ENCODE results near the gene MYO10. TPM values are rescaled to one million over a fixed set of nuclear protein-coding genes. Genes with fewer than 3 reads are reported as not detected.

The MYO10 gene
- total RNA-seq, 6 donors from 2014 or later: 31.9 to 135 (median 57.7) TPM

DNA sequence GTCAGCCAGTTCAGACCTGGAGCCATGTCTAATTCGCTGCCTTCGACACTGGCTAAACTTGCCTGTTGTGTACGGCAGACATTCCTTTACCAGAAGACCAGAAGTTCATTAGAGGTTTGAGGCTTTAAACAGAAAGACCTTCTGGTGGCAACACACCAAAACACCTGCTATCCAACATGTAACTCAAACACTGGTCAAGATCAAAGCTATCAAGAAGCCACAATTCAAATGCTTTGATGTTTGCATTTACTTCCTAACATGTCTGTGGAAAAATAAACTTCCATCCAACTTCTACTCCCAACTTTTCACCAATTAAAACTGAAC lies 228.3 kb downstream of the MYO10 start:
- H3K36me3 ChIP-seq: peaks cover 9 to 69% (median 36%) of the 10 kb centered on the region in 4 donors
- DNase-seq: no peak
- H3K27me3 ChIP-seq: no peaks in the 10 kb centered on the region
- no peak for ATAC-seq (ENCODE audit: low FRiP score in 2 of 2)
- no peaks in the 10 kb centered on the region for H3K4me1 ChIP-seq
- H3K27ac ChIP-seq: no peak overlapping the region
- 97 to 98% methylated on average over 3 of the region's 3 CpGs for WGBS, 2 donors
- H3K4me3 ChIP-seq: no peak overlapping the region
- TF ChIP-seq EP300 (IDR thresholded peaks at IDR 0.05) (no peak), POLR2A (IDR thresholded peaks at IDR 0.05) (no peak), POLR2AphosphoS5 (IDR thresholded peaks at IDR 0.05) (no peak), CTCF (IDR thresholded peaks at IDR 0.05) (no peak)
- no peaks in the 10 kb centered on the region for H3K9me3 ChIP-seq

- WGBS, 2 donors: 93 to 97% methylated on average over 9 of the region's 9 CpGs
- H3K27me3 ChIP-seq: no peaks in the 10 kb centered on the region
- ATAC-seq (ENCODE audit: low FRiP score in 2 of 2): no peak
- no peak overlapping the region for H3K4me3 ChIP-seq
- no peak for TF ChIP-seq CTCF (IDR thresholded peaks at IDR 0.05)
- no peak for TF ChIP-seq POLR2A (IDR thresholded peaks at IDR 0.05)
- no peak for TF ChIP-seq POLR2AphosphoS5 (IDR thresholded peaks at IDR 0.05)
- no peak for TF ChIP-seq EP300 (IDR thresholded peaks at IDR 0.05)
- H3K27ac ChIP-seq: no peak overlapping the region
- H3K36me3 ChIP-seq: peaks cover 9 to 74% (median 36%) of the 10 kb centered on the region in 4 donors
- no peak for DNase-seq
- no peaks in the 10 kb centered on the region for H3K4me1 ChIP-seq
- H3K9me3 ChIP-seq: no peaks in the 10 kb centered on the region
Observed at GRCh38 chr5:16707168-16707868, 228.8 kb downstream of the MYO10 start.

DNA sequence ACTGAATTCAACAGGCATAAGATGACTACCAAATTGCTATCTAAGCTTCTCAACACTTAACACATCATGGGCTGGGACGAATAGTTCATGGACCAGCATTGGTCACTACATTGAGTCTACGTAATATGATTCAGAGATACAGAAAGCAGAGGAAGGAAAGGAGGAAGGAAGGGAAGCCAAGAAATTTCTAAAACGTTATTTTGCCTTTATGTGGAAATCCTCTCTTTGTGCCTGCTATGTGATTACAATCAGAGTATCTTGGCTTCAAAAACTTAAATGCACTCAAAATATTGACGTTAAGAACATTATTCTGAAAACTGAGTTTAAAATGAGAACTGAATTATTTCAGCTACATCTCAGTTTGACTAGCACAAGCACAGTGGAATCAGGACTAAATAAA lies 231.1 kb downstream of the MYO10 start:
- 39 to 40% methylated on average over 4 of the region's 4 CpGs for WGBS, 2 donors
- TF ChIP-seq POLR2AphosphoS5 (IDR thresholded peaks at IDR 0.05) (no peak), POLR2A (IDR thresholded peaks at IDR 0.05) (no peak), EP300 (IDR thresholded peaks at IDR 0.05) (no peak), CTCF (IDR thresholded peaks at IDR 0.05) (no peak)
- peak overlapping the region in 2 of 4 donors; percentile 14 to 40 for H3K27ac ChIP-seq

GRCh38 chr5:16702964-16703363 lies 233.1 kb downstream of the MYO10 start:
- TF ChIP-seq POLR2A (IDR thresholded peaks at IDR 0.05) (no peak), CTCF (IDR thresholded peaks at IDR 0.05) (no peak), POLR2AphosphoS5 (IDR thresholded peaks at IDR 0.05) (no peak), EP300 (IDR thresholded peaks at IDR 0.05) (no peak)
- Histone ChIP-seq H3K27me3 (no peaks in the 10 kb centered on the region), H3K27ac (no peak overlapping the region), H3K36me3 (peaks cover 0 to 83% (median 45%) of the 10 kb centered on the region in 4 donors), H3K4me3 (no peak overlapping the region), H3K9me3 (no peaks in the 10 kb centered on the region), H3K4me1 (no peaks in the 10 kb centered on the region)
- WGBS, 2 donors: 73 to 87% methylated on average over 2 of the region's 2 CpGs
- no peak for DNase-seq
- ATAC-seq (ENCODE audit: low FRiP score in 2 of 2): no peak

More for the DNA sequence above, 231.1 kb downstream of the MYO10 start:
- Histone ChIP-seq H3K27me3 (no peaks in the 10 kb centered on the region), H3K9me3 (no peaks in the 10 kb centered on the region), H3K4me3 (no peak overlapping the region), H3K4me1 (no peaks in the 10 kb centered on the region), H3K36me3 (peaks cover 7 to 86% (median 50%) of the 10 kb centered on the region in 4 donors)
- no peak for DNase-seq
- no peak for ATAC-seq (ENCODE audit: low FRiP score in 2 of 2)

Measured in upper lobe of left lung (tissue), 6 donors.